Activated B cell treated with CpG ODN at 0.5 μM for 24 hours (primary cell): ENCODE measurements around the gene TTR. TPM values are rescaled to one million over a fixed set of nuclear protein-coding genes. Genes with fewer than 3 reads are reported as not detected.

Experiments used
- ATAC-seq: fragments of 200-7000 bp; cut with Tn5 transposase; one replicate; pipeline ENCODE4 v1.10.0; 2021; ENCODE audit warnings: low read depth, mild to moderate bottlenecking, moderate library complexity
- CTCF ChIA-PET: fragments of 350-600 bp; sonication (Branson Sonifier 250); formaldehyde crosslinking; loops from one replicate; lab custom pipeline; 2021; ENCODE audit warnings: antibody characterized with exemption; lab: Charles Lee
- POLR2A ChIA-PET: fragments of 350-600 bp; sonication (Branson Sonifier 250); formaldehyde crosslinking; loops from one replicate; lab custom pipeline; 2021; ENCODE audit warnings: antibody characterized with exemption; lab: Charles Lee
- DNase-seq: peaks from one replicate; pipeline ENCODE4 v3.0.0; 2022
- H3K27ac Mint-ChIP-seq: one replicate; pipeline ENCODE4 v1.8.0; 2020; ENCODE audit warnings: mixed read lengths
- H3K27me3 Mint-ChIP-seq: one replicate; pipeline ENCODE4 v1.8.0; 2021; ENCODE audit warnings: mixed read lengths
- H3K36me3 Mint-ChIP-seq: one replicate; pipeline ENCODE4 v1.8.0; 2021; ENCODE audit warnings: low read depth, mixed read lengths
- H3K4me1 Mint-ChIP-seq: one replicate; pipeline ENCODE4 v1.8.0; 2021; ENCODE audit warnings: mixed read lengths
- H3K4me3 Mint-ChIP-seq: one replicate; pipeline ENCODE4 v1.8.0; 2020; ENCODE audit warnings: mild to moderate bottlenecking, mixed read lengths
- H3K9me3 Mint-ChIP-seq: one replicate; pipeline ENCODE4 v1.8.0; 2020; ENCODE audit warnings: mixed read lengths
- intact Hi-C: fragments of 100-400 bp; cut with micrococcal nuclease; formaldehyde crosslinking; loops from one replicate; pipeline ENCODE4 v1.15.1; 2024
- total RNA-seq: library from RNA; stranded (reverse); gene quantifications from 2 replicates; pipeline ENCODE4 v1.2.3, GENCODE V29; 2022
- TF ChIP-seq, protein P1 (sequence below): fragments of 200-600 bp; IDR thresholded peaks from one replicate; pipeline ENCODE4 v1.8.0; 2022; ENCODE audit warnings: antibody characterized with exemption, mild to moderate bottlenecking

Gene TTR
- total RNA-seq, 1 donor from 2014 or later, result not detected

DNA sequence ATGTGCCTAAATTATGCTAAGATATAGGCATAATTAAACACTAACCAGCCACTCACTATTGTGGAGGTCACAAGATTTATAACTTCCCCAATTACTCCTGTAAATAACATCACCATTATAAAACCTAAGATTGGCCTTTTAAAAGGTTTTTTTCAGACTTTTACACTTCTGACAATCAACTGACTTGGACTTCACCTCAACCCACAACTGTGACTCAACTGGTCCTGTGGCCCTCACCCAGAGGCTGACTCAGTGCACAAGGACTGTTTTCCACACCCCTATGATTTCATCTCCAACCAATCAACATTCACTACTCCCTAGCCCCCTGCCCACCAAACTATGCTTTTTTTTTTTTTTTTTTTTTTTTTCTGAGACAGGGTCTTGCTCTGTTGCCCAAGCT, 11.6 kb downstream of the TTR start:
- ChIA-PET POLR2A (no interaction called here), CTCF (no interaction called here)
- TF ChIP-seq, protein P1, sequence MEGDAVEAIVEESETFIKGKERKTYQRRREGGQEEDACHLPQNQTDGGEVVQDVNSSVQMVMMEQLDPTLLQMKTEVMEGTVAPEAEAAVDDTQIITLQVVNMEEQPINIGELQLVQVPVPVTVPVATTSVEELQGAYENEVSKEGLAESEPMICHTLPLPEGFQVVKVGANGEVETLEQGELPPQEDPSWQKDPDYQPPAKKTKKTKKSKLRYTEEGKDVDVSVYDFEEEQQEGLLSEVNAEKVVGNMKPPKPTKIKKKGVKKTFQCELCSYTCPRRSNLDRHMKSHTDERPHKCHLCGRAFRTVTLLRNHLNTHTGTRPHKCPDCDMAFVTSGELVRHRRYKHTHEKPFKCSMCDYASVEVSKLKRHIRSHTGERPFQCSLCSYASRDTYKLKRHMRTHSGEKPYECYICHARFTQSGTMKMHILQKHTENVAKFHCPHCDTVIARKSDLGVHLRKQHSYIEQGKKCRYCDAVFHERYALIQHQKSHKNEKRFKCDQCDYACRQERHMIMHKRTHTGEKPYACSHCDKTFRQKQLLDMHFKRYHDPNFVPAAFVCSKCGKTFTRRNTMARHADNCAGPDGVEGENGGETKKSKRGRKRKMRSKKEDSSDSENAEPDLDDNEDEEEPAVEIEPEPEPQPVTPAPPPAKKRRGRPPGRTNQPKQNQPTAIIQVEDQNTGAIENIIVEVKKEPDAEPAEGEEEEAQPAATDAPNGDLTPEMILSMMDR, result no peak
- DNase-seq, result no peak
- Mint-ChIP-seq H3K27ac (no peak overlapping the region), H3K36me3 (no peaks in the 10 kb centered on the region), H3K4me3 (no peak overlapping the region), H3K9me3 (no peaks in the 10 kb centered on the region), H3K27me3 (no peaks in the 10 kb centered on the region), H3K4me1 (no peaks in the 10 kb centered on the region)
- intact Hi-C loops, result no loop called here
- ATAC-seq, result no peak

DNA sequence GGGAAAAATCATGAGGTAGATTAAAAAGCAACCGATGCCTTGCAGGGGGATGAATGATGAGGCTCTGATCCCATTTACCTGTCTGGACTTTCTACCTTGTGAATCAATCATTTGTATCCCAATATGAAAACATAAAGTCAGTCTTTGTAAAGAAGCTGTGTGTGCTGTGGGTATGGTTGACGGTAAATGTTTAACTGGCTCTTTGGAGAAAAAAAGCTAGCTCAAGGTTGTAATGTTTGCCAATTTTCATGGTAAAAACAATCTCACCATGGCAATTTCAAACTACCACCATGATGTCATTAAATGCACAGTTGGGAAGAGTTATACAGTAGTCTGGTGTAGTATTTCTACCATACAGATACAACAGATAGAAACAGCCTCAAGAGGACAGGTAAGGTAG, 14.6 kb downstream of the TTR start:
- intact Hi-C loops, result no loop called here
- no peaks in the 10 kb centered on the region for H3K36me3 Mint-ChIP-seq

DNA sequence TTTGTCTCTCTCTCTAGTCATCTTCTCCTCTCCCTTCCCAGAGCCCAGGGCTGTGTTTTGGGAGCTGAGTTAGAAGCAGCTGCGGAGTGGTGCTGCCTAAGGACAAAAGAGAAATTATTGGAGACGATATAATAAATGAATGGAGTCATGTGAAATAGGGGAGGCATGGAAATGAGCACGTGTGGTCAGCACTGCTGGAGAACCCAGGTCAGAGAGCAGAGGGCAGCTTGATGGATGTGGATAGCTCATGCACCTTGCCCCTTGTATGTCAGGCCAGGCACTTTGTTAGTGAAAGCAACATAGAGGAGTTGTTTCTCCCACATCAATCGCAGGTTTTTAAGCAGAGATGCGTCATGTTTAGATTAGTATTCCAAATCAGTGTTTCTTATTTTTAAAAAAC, 15.7 kb downstream of the TTR start:
- intact Hi-C loops, result no loop called here
- ChIA-PET POLR2A (no interaction called here), CTCF (no interaction called here)
- no peak overlapping the region for H3K27ac Mint-ChIP-seq
- H3K27me3 Mint-ChIP-seq, result peaks cover 2% of the 10 kb centered on the region
- no peak overlapping the region for H3K4me3 Mint-ChIP-seq
- no peaks in the 10 kb centered on the region for H3K36me3 Mint-ChIP-seq
- TF ChIP-seq, protein P1, result no peak
- no peaks in the 10 kb centered on the region for H3K4me1 Mint-ChIP-seq
- no peak for ATAC-seq
- H3K9me3 Mint-ChIP-seq, result no peaks in the 10 kb centered on the region
- DNase-seq, result no peak

More for the DNA sequence above, 14.6 kb downstream of the TTR start:
- Mint-ChIP-seq H3K27ac (no peak overlapping the region), H3K27me3 (peaks cover 2% of the 10 kb centered on the region), H3K9me3 (no peaks in the 10 kb centered on the region), H3K4me1 (no peaks in the 10 kb centered on the region), H3K4me3 (no peak overlapping the region)
- ChIA-PET CTCF (no interaction called here), POLR2A (no interaction called here)
- DNase-seq (no peak), ATAC-seq (no peak)
- TF ChIP-seq, protein P1, result no peak

DNA sequence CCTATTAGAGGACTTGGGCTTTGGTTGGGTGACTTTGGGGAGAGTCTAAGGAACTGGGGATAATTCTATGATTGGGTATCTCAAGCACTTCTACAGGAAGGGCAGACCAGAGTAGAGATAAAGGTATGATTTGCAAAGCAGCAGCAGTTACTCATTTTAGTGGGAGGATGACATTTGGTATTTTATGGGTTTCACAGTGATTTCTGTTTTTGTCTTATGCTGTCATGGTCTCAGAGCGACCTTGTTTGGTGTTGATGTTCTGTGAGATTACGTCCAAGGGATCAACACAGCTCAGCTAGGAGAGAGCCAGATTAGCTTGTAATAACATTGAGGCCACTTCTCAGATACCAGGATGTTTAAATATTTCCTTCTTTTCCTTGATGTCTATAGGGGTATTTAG, 18.2 kb downstream of the TTR start:
- Mint-ChIP-seq H3K27me3 (peaks cover 5% of the 10 kb centered on the region), H3K36me3 (no peaks in the 10 kb centered on the region), H3K4me3 (no peak overlapping the region), H3K4me1 (no peaks in the 10 kb centered on the region), H3K9me3 (no peaks in the 10 kb centered on the region), H3K27ac (no peak overlapping the region)
- ATAC-seq (no peak), DNase-seq (no peak)
- ChIA-PET POLR2A (no interaction called here), CTCF (interaction anchor here (1.0 kb wide), 1 partner anchor 54 kb away, joined by 4 read pairs; no protein-coding TSS in a partner anchor)
- TF ChIP-seq, protein P1, result no peak
- intact Hi-C loops, result loop anchor here (5.0 kb wide), 1 partner anchor 112 kb away; no protein-coding TSS in a partner anchor

DNA sequence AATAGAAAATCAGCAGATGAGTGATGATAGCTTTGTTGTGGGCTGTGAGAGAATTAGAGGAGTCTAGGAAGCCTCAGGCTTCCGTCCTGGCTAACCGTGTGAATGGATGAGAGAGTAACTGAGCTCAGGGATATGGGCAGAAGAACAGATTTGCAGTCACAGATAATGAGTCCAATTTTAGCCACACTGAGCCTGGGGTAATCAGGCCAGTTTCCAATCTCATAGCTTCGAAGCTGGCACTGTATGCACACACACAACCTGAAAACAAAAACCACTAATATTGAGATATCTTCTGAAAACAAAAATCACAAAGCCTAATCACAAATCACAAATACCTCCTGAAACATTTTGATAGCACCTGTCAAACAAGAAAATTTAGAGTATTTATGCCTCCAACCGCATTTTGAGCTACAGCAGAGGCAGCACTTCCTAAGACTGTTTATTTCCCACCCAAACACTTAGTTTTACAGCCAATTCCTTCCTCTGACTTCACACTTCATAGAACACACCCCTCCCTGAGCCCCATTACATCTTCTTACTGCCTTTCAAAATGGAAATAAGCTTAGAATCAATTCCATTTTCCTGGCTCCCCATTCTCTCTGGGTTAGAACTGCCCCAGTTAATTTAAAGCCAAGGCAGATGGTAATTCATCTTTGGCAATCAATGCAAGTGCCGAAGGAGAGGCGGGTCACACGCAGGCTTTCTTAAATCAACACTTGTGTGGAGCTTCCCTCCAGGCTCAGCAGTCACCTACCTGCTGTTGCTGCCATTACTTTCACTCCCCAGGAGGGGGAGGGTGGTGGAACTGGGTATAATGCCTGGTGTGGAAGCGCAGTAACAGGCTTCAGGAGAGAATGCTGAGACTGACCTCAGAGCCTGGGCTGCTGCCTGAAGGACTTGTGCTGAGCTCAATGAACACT, 18.9 kb downstream of the TTR start:
- POLR2A ChIA-PET, result no interaction called here
- no peaks in the 10 kb centered on the region for H3K36me3 Mint-ChIP-seq
- no peak overlapping the region for H3K4me3 Mint-ChIP-seq
- DNase-seq (no peak), ATAC-seq (no peak)
- CTCF ChIA-PET, result interaction anchor here (1.0 to 1.3 kb wide), 3 partner anchors 36 to 72 kb away, joined by 3 to 4 read pairs (median 3); no protein-coding TSS in a partner anchor
- TF ChIP-seq, protein P1, result no peak
- intact Hi-C loops, result loop anchor here (5.0 kb wide), 1 partner anchor 112 kb away; no protein-coding TSS in a partner anchor
- H3K4me1 Mint-ChIP-seq, result no peaks in the 10 kb centered on the region
- no peak overlapping the region for H3K27ac Mint-ChIP-seq
- H3K9me3 Mint-ChIP-seq, result no peaks in the 10 kb centered on the region
- peaks cover 5% of the 10 kb centered on the region for H3K27me3 Mint-ChIP-seq
